HL-60/S4 treated with phorbol 12-myristate 13-acetate at 8.2 ng/mL for 4 days and 3 days (cell line): ENCODE data around the gene SUPT6H.
"Not testable (repeated sequence)": the region's sequence is repeated elsewhere in the genome, so short reads cannot be mapped to it uniquely, and the experiment has no call there.

Source experiments
- in situ Hi-C: fragments of 300-500 bp; cut with MboI; formaldehyde crosslinking; loops from 2 replicates; pipeline ENCODE4 v1.15.0; 2022; ENCODE audit warnings: low sequenced_read_pairs

Gene SUPT6H

DNA sequence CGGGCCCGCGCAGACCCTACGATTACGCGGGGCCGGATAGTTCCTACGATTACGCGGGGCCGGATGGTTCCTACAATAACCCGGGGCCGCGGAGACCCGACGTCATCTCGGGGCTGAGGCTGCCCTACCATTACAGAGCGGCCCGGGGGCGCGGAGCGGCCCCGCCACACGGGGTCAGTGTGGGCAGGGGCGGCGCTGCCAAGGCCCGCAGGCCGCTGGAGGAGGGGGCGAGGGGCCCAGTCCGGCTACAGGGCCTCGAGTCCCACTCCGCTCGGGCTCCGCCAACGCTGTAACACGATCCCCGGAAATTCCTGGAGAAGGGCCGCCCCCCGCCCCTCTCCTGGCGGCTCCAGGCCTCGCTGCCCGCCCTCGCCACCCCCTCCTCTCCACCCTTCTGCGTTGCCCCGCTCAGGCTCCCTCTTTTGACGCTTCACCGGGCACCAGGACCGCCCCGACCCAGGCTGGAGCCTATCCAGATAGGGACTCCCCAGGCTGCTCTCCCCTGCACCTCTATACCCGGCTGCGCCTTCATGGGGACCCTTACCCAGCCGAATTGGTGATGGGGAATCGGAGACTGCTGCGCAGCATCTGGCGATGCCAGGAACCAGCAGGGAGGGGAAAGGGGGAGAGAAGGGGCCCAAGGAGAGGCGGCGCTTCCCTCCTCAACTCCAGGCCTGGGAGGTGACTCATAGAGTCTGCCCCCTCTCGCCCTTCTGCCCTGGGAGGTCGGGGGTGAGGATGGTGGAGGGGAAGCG, 55.8 kb downstream of the SUPT6H start, which contains the start of gene RAB34:
Gene RAB34, minus strand, starts transcription at position 291 of the 755 bp plus-strand sequence. CDS start 602 bp downstream, outside the sequence.
- in situ Hi-C loops: no loop called here

DNA sequence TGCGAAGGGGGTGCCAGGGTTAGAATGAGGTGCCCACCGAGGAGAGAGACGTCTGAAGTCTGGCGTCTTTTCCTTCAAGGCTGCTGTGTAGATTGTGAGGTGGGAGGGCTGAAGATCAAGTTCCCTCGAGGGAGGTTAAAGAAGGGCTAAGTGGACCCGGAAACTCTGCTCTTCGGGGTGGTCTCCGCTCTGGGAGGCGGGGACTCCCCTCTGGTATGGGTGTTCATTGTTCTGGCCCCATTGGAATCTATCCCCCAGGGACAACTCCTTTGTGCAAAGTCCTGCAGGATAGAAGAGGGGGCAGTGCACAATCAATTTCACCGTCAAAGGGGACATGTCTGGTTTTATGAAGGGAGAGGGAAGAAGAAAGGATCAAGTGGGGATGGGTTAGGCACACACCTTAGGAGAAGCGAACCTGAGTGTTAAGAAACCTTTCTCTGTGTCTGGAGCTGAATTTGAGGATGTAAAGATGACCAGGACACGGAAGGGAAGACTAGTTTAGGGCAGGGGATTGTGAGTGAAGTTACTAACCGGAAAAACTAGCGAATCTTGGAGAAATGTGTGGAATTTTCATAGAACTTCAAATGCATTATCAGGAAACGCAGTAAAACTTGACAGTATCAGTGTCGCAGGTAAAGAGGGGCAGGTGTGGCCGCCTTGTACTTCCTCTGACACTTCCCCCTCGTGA, 56.5 kb downstream of the SUPT6H start:
- in situ Hi-C loops: no loop called here

DNA sequence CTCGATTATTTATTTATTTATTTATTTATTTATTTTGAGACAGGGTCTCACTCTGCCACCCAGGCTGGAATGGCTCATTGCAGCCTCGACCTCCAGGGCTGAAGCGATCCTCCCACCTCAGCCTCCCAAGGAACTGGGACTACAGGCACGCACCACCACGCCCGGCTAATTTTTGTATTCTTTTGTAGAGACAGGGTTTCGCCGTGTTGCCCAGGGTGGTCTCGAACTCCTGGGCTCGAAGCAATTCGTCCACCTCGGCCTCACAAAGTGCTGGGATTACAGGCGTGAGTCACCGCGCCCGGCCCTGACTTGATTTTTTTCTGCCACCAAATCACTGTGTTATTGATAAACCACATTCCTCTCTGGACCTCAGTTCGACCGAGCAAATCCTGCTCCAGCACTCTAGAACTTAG, 57.0 kb downstream of the SUPT6H start:
- in situ Hi-C loops: no loop called here

DNA sequence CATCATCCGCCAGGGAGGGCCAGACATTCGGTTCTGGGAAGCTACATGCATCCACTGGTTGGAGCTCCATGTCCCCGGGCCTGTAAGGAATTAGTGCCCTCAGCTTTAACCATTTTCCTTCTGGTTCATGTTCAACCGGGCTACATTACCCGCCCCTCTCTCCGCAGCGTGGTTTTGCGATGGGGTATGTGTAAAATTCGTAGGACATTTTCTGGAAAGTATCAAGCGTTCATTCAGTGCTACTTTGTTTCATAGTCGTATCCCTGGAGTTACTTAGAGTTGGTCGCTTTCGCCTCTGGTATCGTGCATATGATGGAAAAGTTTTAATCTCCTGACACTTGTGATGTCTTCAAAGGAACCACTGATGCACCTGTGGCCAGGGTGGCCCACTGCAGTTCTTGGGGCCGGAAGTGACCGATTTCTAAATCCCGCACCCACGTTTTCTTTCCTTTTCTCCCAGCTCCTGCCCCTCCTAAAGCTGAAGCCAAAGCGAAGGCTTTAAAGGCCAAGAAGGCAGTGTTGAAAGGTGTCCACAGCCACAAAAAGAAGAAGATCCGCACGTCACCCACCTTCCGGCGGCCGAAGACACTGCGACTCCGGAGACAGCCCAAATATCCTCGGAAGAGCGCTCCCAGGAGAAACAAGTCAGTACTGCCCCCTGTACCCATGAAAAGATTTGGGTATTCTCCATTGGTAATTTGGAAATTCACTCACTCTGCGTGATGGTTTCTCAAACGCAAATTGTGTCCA, 58.4 kb downstream of the SUPT6H start:
- in situ Hi-C loops: no loop called here

DNA sequence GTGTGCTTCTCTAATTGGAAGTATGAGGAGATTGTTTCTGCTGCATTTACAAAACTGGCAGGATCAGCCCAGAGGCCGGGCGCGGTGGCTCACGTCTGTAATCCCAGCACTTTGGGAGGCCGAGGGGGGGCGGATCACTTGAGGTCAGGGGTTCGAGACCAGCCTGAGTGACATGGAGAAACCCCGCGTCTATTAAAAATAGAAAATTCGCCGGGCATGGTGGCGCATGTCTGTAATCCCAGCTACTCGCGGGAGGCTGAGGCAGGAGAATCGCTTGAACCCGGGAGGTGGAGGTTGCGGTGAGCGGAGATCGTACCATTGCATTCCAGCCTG, 59.0 kb downstream of the SUPT6H start:
- in situ Hi-C loops: not testable (repeated sequence)

DNA sequence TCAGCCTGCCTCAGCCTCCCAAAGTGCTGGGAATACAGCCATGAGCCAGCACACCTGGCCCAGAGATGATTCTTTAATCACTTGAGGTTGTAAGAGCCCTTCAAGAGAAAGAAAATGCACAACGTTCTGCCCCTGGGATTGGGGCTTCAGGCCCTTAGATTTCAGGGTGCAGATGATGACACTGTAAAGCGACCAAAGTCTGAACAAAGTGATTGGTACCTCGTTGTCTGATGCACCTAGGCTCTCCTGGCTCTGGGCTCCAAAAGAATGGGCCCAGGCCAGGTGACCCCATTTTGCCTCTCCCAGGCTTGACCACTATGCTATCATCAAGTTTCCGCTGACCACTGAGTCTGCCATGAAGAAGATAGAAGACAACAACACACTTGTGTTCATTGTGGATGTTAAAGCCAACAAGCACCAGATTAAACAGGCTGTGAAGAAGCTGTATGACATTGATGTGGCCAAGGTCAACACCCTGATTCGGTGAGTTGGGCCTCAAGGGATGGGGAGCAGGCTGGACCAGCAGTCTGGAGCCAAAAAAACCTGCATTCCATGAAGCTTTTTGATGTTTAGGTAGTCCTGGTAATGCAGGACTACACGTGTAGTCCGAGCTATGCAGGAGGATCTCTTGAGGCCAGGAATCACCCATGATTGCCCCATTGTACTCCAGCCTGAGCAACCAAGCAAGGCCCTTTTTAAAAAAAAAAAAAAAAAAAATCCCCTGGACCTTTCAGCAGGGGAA, 60.6 kb downstream of the SUPT6H start:
- in situ Hi-C loops: no loop called here

DNA sequence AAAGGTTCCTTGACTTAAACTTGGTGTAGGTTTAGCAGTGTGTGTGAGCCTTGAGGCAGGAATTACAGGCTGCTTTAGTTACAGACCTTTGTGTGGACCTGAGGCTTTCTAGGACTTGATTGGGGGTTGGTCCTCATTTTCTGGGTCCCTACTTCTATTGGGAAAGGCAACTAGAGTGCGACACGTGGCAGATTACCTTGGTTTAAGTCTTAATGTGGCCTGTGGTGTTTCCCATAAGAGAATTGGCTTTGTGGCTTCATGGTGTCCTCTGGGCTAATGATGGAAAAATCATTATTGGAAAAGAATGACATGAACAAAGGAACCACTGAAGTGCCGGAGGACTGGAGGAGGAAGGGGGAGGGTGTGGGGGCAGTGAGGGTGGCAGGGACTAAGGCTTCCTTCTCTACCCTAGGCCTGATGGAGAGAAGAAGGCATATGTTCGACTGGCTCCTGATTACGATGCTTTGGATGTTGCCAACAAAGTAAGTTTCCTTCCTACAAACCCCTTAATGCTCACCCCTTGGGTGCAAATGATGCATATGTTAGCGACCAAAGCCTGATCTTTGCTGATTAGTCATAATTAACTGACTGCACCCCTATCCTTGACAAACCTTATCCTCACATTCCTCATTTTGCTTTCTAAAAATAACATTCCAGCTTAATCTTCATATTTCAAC, 61.3 kb downstream of the SUPT6H start:
- in situ Hi-C loops: no loop called here

DNA sequence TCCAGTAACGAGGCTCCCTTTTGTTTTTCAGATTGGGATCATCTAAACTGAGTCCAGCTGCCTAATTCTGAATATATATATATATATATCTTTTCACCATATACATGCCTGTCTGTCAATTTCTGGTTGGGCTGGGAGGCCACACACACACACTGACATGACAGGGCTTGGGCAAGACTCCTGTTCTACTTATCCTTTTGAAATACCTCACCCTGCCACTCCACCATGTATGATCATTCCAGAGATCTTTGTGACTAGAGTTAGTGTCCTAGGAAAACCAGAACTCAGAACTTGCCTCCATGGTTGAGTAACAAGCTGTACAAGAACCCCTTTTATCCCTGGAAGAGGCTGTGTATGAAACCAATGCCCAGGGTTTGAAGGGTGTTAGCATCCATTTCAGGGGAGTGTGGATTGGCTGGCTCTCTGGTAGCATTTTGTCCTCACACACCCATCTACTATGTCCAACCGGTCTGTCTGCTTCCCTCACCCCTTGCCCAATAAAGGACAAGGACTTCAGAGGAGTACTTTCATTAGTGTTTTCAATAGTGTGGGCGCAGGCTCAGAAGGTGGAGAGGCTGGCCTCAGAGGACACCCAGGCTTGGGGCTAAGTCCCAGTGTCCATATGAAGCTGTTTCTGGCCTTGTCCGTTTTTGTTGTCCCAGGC, 62.0 kb downstream of the SUPT6H start:
- in situ Hi-C loops: not testable (repeated sequence)

DNA sequence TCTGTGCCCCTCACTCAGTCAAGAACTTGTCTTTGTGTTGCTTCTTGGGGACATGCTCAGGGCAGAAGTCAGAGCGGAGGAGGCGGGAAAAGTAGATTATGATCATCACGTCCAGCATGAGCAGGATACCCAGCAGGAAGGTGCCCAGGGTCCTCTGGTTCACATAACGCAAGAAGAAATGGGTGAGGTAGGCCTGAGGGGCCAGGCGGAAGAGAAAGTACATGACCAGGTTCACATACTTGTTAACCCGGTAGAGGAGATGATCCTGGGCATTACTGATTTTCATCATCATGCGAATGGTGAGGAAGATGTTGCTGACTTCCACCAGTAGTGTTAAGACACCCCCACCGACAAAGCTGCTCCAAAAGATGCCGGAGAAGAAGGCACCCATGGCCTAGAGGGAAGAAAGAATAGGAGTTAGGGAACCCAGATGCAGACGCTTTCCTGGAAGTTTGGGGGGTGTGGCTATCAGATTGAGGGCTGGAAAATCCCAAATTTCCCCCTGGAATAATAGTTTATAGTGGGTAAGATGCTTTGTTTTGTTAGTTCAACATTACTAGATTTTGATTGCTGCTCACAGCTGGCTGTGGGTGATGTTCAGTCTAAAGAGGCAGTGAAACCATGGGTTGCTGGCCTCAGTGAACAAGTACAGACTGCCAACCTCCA, 62.6 kb downstream of the SUPT6H start:
- in situ Hi-C loops: no loop called here

DNA sequence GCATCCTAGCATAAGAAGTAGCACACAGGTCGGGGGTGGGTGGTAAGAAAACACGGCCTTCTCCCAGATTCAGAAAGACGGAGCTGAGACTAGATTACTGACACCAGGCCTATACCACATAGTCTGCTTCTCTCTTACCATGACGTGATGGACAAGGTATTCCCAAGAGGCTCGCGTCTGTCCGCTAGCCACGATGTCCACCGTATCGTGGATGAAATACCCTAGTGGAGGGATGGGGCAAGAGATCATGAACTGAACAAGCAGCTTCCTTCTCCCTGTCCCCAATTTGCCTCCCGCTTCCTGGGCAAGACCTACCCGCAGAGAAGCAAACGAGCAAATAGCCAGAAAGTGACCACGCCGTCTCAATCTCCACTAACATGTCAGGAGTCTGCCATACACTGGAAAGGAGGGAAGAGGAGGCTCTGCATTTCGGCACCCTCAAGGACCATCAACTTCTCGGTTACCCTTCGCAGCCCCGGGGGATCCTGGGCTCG, 63.2 kb downstream of the SUPT6H start:
- in situ Hi-C loops: no loop called here

DNA sequence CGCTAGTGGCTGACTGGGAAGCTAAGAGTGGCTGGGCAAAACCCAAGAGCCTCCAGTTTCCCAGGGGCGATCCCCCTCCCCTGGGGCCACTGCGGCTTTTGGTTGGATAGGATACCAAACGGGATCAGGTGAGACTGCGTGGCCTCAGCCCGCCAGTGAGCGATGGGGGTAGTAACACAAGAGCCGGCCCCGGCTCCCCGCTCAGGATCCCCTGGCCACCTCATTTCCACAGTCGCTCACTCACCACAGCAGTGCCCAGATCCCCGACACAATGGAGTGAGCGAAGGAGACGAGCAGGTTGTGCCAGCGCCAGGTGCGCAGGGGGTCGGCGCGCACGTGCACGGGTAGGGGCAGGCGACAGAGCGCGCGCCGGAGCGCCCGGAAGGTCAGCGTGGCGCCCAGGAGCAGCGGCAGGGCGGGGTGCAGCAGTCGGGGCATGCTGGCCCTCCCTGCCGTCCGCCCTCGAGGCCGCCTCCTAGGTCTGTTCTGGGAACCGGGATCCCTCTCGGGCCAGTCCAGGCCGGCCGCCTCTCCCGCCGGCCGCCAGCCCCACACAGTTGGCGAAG, 63.7 kb downstream of the SUPT6H start:
- in situ Hi-C loops: no loop called here

DNA sequence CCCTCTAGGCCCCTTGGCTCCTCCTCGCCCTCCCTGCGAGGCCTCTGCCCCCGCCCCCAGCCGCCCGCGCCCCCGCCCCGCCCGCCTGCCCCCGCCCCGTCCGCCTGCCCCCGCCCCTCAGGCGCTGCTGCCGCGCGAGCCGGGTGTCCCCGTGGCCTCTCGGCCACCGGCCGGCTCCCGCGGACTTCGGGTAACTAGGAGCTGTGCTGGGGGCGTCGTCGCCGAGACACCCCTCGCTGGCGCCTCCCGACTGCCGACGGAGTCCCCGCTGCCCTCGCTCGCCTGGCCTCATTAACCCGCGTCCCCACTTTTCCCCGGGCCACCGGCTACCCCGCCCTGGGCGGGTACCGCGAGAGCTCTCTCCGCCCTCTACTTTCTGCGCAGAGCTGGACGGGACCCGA, 64.2 kb downstream of the SUPT6H start, which contains the start of gene TLCD1:
Gene TLCD1, minus strand, starts transcription at position 8 of the 401 bp plus-strand sequence. CDS start 136 bp downstream, outside the sequence.
- in situ Hi-C loops: no loop called here

DNA sequence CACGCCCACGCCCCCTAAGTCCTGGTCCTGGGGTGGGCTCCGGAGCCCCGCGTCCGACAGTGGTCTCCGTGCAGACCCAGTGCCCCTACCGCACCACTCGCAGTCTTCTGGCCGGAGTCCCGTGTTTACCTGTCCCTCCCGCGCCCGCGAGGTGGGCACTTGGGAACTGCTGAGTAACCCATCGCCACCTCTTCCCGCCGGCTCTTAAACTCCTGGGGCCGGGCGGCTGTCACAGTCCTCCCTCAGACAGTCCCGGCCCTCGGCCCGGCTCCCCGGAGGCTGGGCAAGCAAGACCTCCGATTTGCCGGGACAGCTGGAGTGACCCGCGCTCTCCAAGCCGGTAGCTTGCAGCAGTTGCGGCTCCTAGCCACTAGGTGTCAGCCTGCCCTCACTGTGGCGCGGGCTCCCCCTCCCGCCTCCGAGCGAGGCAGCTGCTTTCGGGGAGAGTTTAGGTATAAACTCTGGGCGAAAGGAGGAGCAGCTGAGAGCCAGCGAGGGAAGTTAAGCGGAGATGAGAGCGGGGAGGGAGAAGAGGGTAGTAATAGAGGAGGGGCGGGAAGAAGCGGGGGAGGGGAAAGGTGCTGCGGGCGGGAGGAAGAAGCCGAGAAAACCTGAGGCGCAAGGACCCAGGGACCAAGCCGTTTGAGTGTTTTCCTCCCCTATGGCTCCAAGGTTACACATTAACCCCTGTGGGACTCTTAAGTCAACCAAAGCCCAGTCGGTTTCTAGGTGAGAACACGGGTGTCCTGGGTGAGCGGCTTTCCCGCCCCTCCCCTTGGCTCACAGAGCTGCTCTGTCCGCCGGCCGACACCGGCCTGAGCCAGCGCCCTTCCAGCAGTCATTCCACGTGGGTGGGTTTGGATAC, 64.9 kb downstream of the SUPT6H start:
- in situ Hi-C loops: no loop called here

DNA sequence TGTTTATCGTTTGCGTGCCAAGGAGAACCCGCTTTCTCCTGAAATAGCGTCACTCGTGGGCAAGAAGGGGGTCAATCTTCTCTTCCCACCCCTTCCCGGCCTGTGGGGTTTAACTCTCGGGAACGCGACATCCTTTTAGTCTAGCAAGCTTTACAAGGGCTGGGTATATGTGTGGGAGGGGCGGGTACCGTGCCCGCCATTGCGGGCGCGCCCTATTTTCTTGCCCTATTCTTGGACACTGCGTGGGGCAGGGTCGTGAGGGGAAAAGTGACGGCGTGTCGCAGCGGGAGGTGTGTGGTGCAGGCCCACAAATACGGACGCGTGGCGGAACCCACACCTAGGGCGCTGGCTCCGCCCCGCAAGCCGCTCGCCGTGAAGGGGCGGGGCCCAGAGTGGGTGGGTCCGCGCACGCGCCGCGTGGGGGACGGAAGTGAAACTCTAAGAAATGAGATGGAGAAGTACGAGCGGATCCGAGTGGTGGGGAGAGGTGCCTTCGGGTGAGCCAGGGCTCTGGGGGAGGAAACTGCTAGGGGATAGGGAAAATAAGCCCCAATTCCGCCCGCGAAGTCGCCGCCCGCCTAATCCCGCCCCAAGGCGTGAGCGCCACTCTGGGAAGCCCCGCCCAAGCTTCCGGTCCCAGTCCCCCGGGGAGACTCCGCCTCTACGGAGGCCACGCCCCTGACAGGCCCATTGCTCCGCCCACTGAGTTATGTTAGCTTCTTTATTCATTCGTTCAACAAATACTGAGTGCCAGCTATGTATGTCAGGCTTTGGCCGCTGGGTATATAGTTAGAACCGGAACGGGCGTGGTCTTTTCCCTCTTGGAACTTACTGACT, 66.6 kb downstream of the SUPT6H start, which contains the start of gene NEK8:
Gene NEK8, plus strand, starts transcription at position 425 of the 837 bp plus-strand sequence. Its CDS starts 26 bp downstream, at position 451.
- in situ Hi-C loops: no loop called here

DNA sequence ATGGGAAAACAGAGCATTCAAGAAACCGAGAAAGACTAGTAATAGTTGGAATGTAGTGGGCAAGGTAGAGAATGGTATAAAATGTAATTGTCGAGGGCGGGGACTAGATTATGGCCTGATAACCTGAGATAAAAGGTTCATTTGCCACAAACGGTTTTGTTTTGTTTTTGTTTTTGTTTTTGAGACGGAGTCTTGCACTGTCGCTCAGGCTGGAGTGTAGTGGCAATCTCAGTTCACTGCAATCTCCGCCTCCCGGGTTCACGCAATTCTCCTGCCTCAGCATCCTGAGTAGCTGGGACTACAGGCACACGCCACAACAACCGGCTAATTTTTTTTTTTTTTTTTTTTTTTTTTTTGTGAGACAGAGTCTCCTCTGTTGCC, 67.9 kb downstream of the SUPT6H start:
- in situ Hi-C loops: no loop called here

DNA sequence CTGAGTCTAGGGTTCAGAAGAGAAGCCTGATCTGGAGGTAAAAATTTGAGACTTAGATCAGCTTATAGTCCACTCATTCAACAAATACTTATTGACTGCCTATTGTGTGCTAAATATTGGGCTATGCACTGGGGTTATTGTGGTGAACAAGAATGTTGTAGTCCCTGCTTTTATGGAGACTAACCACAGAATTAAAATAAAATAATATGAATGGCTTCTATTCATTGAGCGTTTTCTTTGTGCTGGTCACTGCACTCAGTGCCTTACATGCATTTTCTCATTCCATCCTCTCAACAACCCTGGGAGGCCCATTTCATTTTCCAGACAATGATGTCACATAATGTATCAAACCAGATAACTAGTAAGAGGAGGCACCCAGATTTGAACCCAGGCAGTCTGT, 71.3 kb downstream of the SUPT6H start:
- in situ Hi-C loops: no loop called here

DNA sequence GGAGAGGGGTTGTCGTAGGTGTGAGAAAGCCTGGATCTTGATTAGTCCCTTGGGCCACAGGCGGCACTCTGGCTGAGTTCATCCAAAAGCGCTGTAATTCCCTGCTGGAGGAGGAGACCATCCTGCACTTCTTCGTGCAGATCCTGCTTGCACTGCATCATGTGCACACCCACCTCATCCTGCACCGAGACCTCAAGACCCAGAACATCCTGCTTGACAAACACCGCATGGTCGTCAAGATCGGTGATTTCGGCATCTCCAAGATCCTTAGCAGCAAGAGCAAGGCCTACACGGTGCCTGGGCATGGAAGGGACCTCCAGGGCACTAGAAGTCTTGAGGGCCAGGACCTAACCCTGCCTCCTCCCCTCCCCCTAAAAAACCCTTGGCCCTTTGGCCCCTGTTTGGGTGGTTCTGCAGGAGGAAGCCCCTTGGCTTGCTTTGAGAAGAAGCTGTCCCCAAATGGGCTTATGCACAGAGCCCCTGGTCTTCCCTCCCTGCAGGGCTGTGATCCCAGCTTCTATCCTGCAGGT, 72.8 kb downstream of the SUPT6H start:
- in situ Hi-C loops: no loop called here
